K562 (cell line): ENCODE data around the gene WDR91. TPM values are rescaled to one million over a fixed set of nuclear protein-coding genes. Genes with fewer than 3 reads are reported as not detected.
A peak's percentile ranks its signal among the peaks of the same experiment; 100 is the strongest.

Source experiments
- BRD9 ChIP-seq: fragments of 450-650 bp; IDR thresholded peaks from 2 replicates; pipeline ENCODE4 v1.6.1; 2018; ENCODE audit warnings: low read depth; ENCODE audit not compliant: partially characterized antibody
- CBX2 ChIP-seq: fragments of 200-600 bp; sonication (generic); IDR thresholded peaks from one replicate; pipeline ENCODE4 v1.6.1; 2012; ENCODE audit warnings: mild to moderate bottlenecking, low read length, inconsistent platforms; ENCODE audit not compliant: insufficient read depth, poor library complexity, severe bottlenecking
- CHCHD3 ChIP-seq: fragments of 250-450 bp; sonication (Bioruptor Pico); IDR thresholded peaks from 2 replicates; pipeline ENCODE4 v2.1.2; 2022; ENCODE audit warnings: mild to moderate bottlenecking
- CUX1 ChIP-seq: fragments of 200-800 bp; sonication (Bioruptor generic); IDR thresholded peaks from 2 replicates; pipeline ENCODE4 v1.6.1; 2016; ENCODE audit warnings: missing genetic modification characterization, missing compliant biosample characterization
- HCFC1 ChIP-seq: IDR thresholded peaks from 2 replicates; pipeline ENCODE4 v1.6.1; 2012; ENCODE audit warnings: low read depth, low read length, improper control_type of control experiment
- HOMEZ ChIP-seq: fragments of 250-450 bp; sonication (Bioruptor Pico); IDR thresholded peaks from 2 replicates; pipeline ENCODE4 v1.4.0; 2020; ENCODE audit warnings: mild to moderate bottlenecking, moderate library complexity
- IFI16 ChIP-seq: fragments of 250-450 bp; sonication (Bioruptor Pico); IDR thresholded peaks from 2 replicates; pipeline ENCODE4 v2.1.2; 2022; ENCODE audit warnings: mild to moderate bottlenecking, inconsistent platforms
- NCOA4 ChIP-seq: fragments of 450-650 bp; IDR thresholded peaks from 2 replicates; pipeline ENCODE4 v1.6.1; 2018; ENCODE audit warnings: mild to moderate bottlenecking; ENCODE audit not compliant: partially characterized antibody
- SMAD3 ChIP-seq: fragments of 450-650 bp; formaldehyde crosslinking; conservative IDR thresholded peaks from 2 replicates; pipeline ENCODE4 v1.4.0; 2020; ENCODE audit warnings: mild to moderate bottlenecking
- ZSCAN29 ChIP-seq: fragments of 450-650 bp; IDR thresholded peaks from 2 replicates; pipeline ENCODE4 v1.6.1; 2017
- polyA plus RNA-seq, 8 experiments: library from polyadenylated mRNA; depleted of rRNA in 4 of 8; stranded (reverse) in 5 of 8; unstranded in 3 of 8; fragments of >200 nt; fragmentation: Nextera tagmentation in 2 of 8; fragmentation: Illumina TruSeq in 1 of 8; extraction: Ambion mirVana in 2 of 8; extraction: Trizol in 1 of 8; gene quantifications; 2 replicates each; pipeline versions ENCODE4 v1.2.1 to v1.2.3, GENCODE V29; 2011 to 2014; ENCODE audit warnings: inconsistent platforms in 1 of 8, missing spikeins in 1 of 8
- total RNA-seq, 7 experiments: library from RNA; depleted of rRNA in 6 of 7; stranded (reverse); fragments of >200 nt in 6 of 7; fragmentation: Illumina TruSeq in 2 of 7; extraction: Trizol in 2 of 7; gene quantifications; 2 replicates each; pipeline versions ENCODE4 v1.2.1 to v1.2.3, GENCODE V29; 2011 to 2021; ENCODE audit warnings: low replicate concordance in 1 of 7
- TF ChIP-seq, protein P1 (sequence below), 2 experiments: fragments of 450-650 bp in 1 of 2; IDR thresholded peaks; 2 replicates each; pipeline ENCODE4 v1.6.1; 2011 to 2017; ENCODE audit warnings: low read depth in 2 of 2, antibody characterized with exemption in 1 of 2, borderline replicate concordance in 1 of 2, low read length in 1 of 2, mild to moderate bottlenecking in 1 of 2, mixed read lengths in 1 of 2; ENCODE audit not compliant: control insufficient read depth in 1 of 2
- TF ChIP-seq, protein P2 (sequence below): fragments of 250-450 bp; sonication (Bioruptor Pico); IDR thresholded peaks from 2 replicates; pipeline ENCODE4 v1.8.0; 2022; ENCODE audit warnings: moderate library complexity, mild to moderate bottlenecking, inconsistent platforms
- TF ChIP-seq, protein P3 (sequence below): fragments of 450-650 bp; formaldehyde crosslinking; IDR thresholded peaks from 2 replicates; pipeline ENCODE4 v1.4.0; 2020; ENCODE audit warnings: mild to moderate bottlenecking, moderate library complexity

WDR91 gene
- total and polyA plus RNA-seq, 9 of the 15 experiments (the other 6 are each of a cell fraction or from before 2014, with no cell fraction given), result 1.9 to 18.2 (median 9.8) TPM

- TF ChIP-seq, protein P1, sequence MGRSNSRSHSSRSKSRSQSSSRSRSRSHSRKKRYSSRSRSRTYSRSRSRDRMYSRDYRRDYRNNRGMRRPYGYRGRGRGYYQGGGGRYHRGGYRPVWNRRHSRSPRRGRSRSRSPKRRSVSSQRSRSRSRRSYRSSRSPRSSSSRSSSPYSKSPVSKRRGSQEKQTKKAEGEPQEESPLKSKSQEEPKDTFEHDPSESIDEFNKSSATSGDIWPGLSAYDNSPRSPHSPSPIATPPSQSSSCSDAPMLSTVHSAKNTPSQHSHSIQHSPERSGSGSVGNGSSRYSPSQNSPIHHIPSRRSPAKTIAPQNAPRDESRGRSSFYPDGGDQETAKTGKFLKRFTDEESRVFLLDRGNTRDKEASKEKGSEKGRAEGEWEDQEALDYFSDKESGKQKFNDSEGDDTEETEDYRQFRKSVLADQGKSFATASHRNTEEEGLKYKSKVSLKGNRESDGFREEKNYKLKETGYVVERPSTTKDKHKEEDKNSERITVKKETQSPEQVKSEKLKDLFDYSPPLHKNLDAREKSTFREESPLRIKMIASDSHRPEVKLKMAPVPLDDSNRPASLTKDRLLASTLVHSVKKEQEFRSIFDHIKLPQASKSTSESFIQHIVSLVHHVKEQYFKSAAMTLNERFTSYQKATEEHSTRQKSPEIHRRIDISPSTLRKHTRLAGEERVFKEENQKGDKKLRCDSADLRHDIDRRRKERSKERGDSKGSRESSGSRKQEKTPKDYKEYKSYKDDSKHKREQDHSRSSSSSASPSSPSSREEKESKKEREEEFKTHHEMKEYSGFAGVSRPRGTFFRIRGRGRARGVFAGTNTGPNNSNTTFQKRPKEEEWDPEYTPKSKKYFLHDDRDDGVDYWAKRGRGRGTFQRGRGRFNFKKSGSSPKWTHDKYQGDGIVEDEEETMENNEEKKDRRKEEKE (IDR thresholded peaks at IDR 0.05; ENCODE audit: borderline replicate concordance in 1 of 2, control insufficient read depth in 1 of 2, low read depth in 2 of 2, low read length in 1 of 2), result peak in 1 of 2 experiments; percentile 98; a peak in 2 of 4 replicates
- TF ChIP-seq, protein P2, sequence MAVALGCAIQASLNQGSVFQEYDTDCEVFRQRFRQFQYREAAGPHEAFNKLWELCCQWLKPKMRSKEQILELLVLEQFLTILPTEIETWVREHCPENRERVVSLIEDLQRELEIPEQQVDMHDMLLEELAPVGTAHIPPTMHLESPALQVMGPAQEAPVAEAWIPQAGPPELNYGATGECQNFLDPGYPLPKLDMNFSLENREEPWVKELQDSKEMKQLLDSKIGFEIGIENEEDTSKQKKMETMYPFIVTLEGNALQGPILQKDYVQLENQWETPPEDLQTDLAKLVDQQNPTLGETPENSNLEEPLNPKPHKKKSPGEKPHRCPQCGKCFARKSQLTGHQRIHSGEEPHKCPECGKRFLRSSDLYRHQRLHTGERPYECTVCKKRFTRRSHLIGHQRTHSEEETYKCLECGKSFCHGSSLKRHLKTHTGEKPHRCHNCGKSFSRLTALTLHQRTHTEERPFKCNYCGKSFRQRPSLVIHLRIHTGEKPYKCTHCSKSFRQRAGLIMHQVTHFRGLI (CRISPR knock-in tag), result no peak
- TF ChIP-seq HOMEZ (CRISPR knock-in tag), result peak; percentile 78; the same call in 1 of the 2 replicates
- no peak for TF ChIP-seq IFI16 (CRISPR knock-in tag)
- no peak for TF ChIP-seq CBX2
- no peak for TF ChIP-seq NCOA4
- peak; percentile 82 for TF ChIP-seq HCFC1
- 0 out of 2 replicates have a peak, but pooled peaks have one; percentile 17 for TF ChIP-seq SMAD3 (CRISPR knock-in tag)
- TF ChIP-seq CUX1, result no peak
- TF ChIP-seq BRD9, result no peak
- TF ChIP-seq, protein P3, sequence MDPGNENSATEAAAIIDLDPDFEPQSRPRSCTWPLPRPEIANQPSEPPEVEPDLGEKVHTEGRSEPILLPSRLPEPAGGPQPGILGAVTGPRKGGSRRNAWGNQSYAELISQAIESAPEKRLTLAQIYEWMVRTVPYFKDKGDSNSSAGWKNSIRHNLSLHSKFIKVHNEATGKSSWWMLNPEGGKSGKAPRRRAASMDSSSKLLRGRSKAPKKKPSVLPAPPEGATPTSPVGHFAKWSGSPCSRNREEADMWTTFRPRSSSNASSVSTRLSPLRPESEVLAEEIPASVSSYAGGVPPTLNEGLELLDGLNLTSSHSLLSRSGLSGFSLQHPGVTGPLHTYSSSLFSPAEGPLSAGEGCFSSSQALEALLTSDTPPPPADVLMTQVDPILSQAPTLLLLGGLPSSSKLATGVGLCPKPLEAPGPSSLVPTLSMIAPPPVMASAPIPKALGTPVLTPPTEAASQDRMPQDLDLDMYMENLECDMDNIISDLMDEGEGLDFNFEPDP (CRISPR knock-in tag), result peak; percentile 86; the same call in 1 of the 2 replicates
- peak; percentile 36; the same call in 1 of the 2 replicates for TF ChIP-seq ZSCAN29
- TF ChIP-seq CHCHD3 (CRISPR knock-in tag), result 0 out of 2 replicates have a peak, but pooled peaks have one; percentile 64
Observed at GRCh38 chr7:135170274-135170997, 40.9 kb downstream of the WDR91 start, which contains the start of gene CYREN (continued).
